Activated B cell treated with CpG ODN at 0.5 μM for 24 hours (primary cell): ENCODE results near the gene ELK4. TPM values are rescaled to one million over a fixed set of nuclear protein-coding genes. Genes with fewer than 3 reads are reported as not detected.

ENCODE experiments used
- ATAC-seq: fragments of 200-7000 bp; cut with Tn5 transposase; one replicate; pipeline ENCODE4 v1.10.0; 2021; ENCODE audit warnings: low read depth, mild to moderate bottlenecking, moderate library complexity
- CTCF ChIA-PET: fragments of 350-600 bp; sonication (Branson Sonifier 250); formaldehyde crosslinking; loops from one replicate; lab custom pipeline; 2021; ENCODE audit warnings: antibody characterized with exemption; lab: Charles Lee
- POLR2A ChIA-PET: fragments of 350-600 bp; sonication (Branson Sonifier 250); formaldehyde crosslinking; loops from one replicate; lab custom pipeline; 2021; ENCODE audit warnings: antibody characterized with exemption; lab: Charles Lee
- DNase-seq: peaks from one replicate; pipeline ENCODE4 v3.0.0; 2022
- H3K27ac Mint-ChIP-seq: one replicate; pipeline ENCODE4 v1.8.0; 2020; ENCODE audit warnings: mixed read lengths
- H3K27me3 Mint-ChIP-seq: one replicate; pipeline ENCODE4 v1.8.0; 2021; ENCODE audit warnings: mixed read lengths
- H3K36me3 Mint-ChIP-seq: one replicate; pipeline ENCODE4 v1.8.0; 2021; ENCODE audit warnings: low read depth, mixed read lengths
- H3K4me1 Mint-ChIP-seq: one replicate; pipeline ENCODE4 v1.8.0; 2021; ENCODE audit warnings: mixed read lengths
- H3K4me3 Mint-ChIP-seq: one replicate; pipeline ENCODE4 v1.8.0; 2020; ENCODE audit warnings: mild to moderate bottlenecking, mixed read lengths
- H3K9me3 Mint-ChIP-seq: one replicate; pipeline ENCODE4 v1.8.0; 2020; ENCODE audit warnings: mixed read lengths
- CTCF ChIP-seq: fragments of 200-600 bp; IDR thresholded peaks from one replicate; pipeline ENCODE4 v1.8.0; 2022; ENCODE audit warnings: antibody characterized with exemption, mild to moderate bottlenecking
- intact Hi-C: fragments of 100-400 bp; cut with micrococcal nuclease; formaldehyde crosslinking; loops from one replicate; pipeline ENCODE4 v1.15.1; 2024
- total RNA-seq: library from RNA; stranded (reverse); gene quantifications from 2 replicates; pipeline ENCODE4 v1.2.3, GENCODE V29; 2022

ELK4 gene
- total RNA-seq, 1 donor from 2014 or later, result 141 TPM

- peaks cover 6% of the 10 kb centered on the region for H3K4me1 Mint-ChIP-seq
- ChIA-PET POLR2A (no interaction called here), CTCF (interaction anchor here (1.1 to 1.3 kb wide), 2 partner anchors 43 to 91 kb away, joined by 3 to 5 read pairs; no protein-coding TSS in a partner anchor)
- peaks cover 40% of the 10 kb centered on the region for H3K27me3 Mint-ChIP-seq
- no peaks in the 10 kb centered on the region for H3K9me3 Mint-ChIP-seq
- TF ChIP-seq CTCF, result no peak
- H3K36me3 Mint-ChIP-seq, result no peaks in the 10 kb centered on the region
- no peak for ATAC-seq
- no peak for DNase-seq
- H3K27ac Mint-ChIP-seq, result no peak overlapping the region
- intact Hi-C loops, result loop anchor here (5.0 kb wide), 1 partner anchor 40 kb away; no protein-coding TSS in a partner anchor
- no peak overlapping the region for H3K4me3 Mint-ChIP-seq
These were observed 64.1 kb downstream of the ELK4 start for GRCh38 chr1:205567716-205568115.

GRCh38 chr1:205565799-205566198 lies 66.0 kb downstream of the ELK4 start:
- H3K27ac Mint-ChIP-seq, result no peak overlapping the region
- H3K36me3 Mint-ChIP-seq, result no peaks in the 10 kb centered on the region
- ChIA-PET POLR2A (no interaction called here), CTCF (no interaction called here)
- intact Hi-C loops, result loop anchor here (5.0 kb wide), 1 partner anchor 38 kb away; no protein-coding TSS in a partner anchor
- peaks cover 8% of the 10 kb centered on the region for H3K4me1 Mint-ChIP-seq
- peaks cover 32% of the 10 kb centered on the region for H3K27me3 Mint-ChIP-seq
- DNase-seq (no peak), ATAC-seq (no peak)
- H3K9me3 Mint-ChIP-seq, result peaks cover 11% of the 10 kb centered on the region
- no peak overlapping the region for H3K4me3 Mint-ChIP-seq
- no peak for TF ChIP-seq CTCF

- peaks cover 25% of the 10 kb centered on the region for H3K27me3 Mint-ChIP-seq
- H3K27ac Mint-ChIP-seq, result no peak overlapping the region
- H3K36me3 Mint-ChIP-seq, result no peaks in the 10 kb centered on the region
- intact Hi-C loops, result no loop called here
- no peak for ATAC-seq
- ChIA-PET CTCF (no interaction called here), POLR2A (no interaction called here)
- peaks cover 14% of the 10 kb centered on the region for H3K9me3 Mint-ChIP-seq
- H3K4me3 Mint-ChIP-seq, result no peak overlapping the region
- peaks cover 9% of the 10 kb centered on the region for H3K4me1 Mint-ChIP-seq
- DNase-seq, result no peak
- TF ChIP-seq CTCF, result no peak
These were observed 67.8 kb downstream of the ELK4 start for GRCh38 chr1:205563927-205564441.

- Mint-ChIP-seq H3K36me3 (no peaks in the 10 kb centered on the region), H3K9me3 (peaks cover 14% of the 10 kb centered on the region), H3K4me1 (peaks cover 4% of the 10 kb centered on the region), H3K4me3 (no peak overlapping the region), H3K27me3 (peaks cover 19% of the 10 kb centered on the region), H3K27ac (no peak overlapping the region)
- no peak for TF ChIP-seq CTCF
- DNase-seq (no peak), ATAC-seq (peak; percentile 42)
- POLR2A ChIA-PET, result no interaction called here
- CTCF ChIA-PET, result no interaction called here
- intact Hi-C loops, result no loop called here
These were observed 70.2 kb downstream of the ELK4 start for GRCh38 chr1:205561501-205562203.

Other genes with a start within 250 kb of the ELK4 start
- gene LEMD1, start 210.0 kb downstream of the ELK4 start, total RNA-seq, result not detected in 2 replicates
- gene BLACAT1, start 176.0 kb downstream of the ELK4 start, total RNA-seq, result 0.07 TPM in 1 of 2 replicates, not detected in the other
- gene CDK18, start 127.3 kb downstream of the ELK4 start, total RNA-seq, result 1.9 and 2.6 TPM in 2 replicates
- gene SLC45A3, start 48.5 kb upstream of the ELK4 start, total RNA-seq, result 6.9 and 7.4 TPM in 2 replicates
- gene NUCKS1, start 118.2 kb upstream of the ELK4 start, total RNA-seq, result 113 and 130 TPM in 2 replicates
- 149 and 156 TPM in 2 replicates for gene RAB29, start 143.5 kb upstream of the ELK4 start, total RNA-seq
- 31.2 and 32.4 TPM in 2 replicates for gene SLC41A1, start 181.2 kb upstream of the ELK4 start, total RNA-seq
- gene PM20D1, start 218.1 kb upstream of the ELK4 start, total RNA-seq, result 1.2 and 2.1 TPM in 2 replicates